ENCODE measurements around the gene MAEA. TPM values are rescaled to one million over a fixed set of nuclear protein-coding genes. Genes with fewer than 3 reads are reported as not detected.

Gene MAEA
- total and polyA plus RNA-seq, 2 experiments from 2014 or later = 66.6 to 73.2 TPM

GRCh38 chr4:1354983-1355275 lies 65.2 kb downstream of the MAEA start:
- peaks cover 13% of the 10 kb centered on the region for H3K79me2 ChIP-seq
- H3K4me2 ChIP-seq = no peak overlapping the region
- H4K20me1 ChIP-seq (ENCODE audit: insufficient read depth, poor library complexity, severe bottlenecking) = no peaks in the 10 kb centered on the region
- H3K27me3 ChIP-seq = no peaks in the 10 kb centered on the region
- no peak for DNase-seq (ENCODE audit: low spot score)
- no peak overlapping the region for H2AFZ ChIP-seq
- TF ChIP-seq CTCF (IDR thresholded peaks at IDR 0.05; ENCODE audit: poor library complexity) (no peak), EZH2phosphoT487 (IDR thresholded peaks at IDR 0.05; ENCODE audit: low read depth, severe bottlenecking, unreplicated experiment) (no peak), EZH2 (IDR thresholded peaks at IDR 0.05; ENCODE audit: borderline replicate concordance) (no peak)
- H3K9me2 ChIP-seq (replicated peaks; ENCODE audit: insufficient read depth) = no peaks in the 10 kb centered on the region
- 97% methylated on average over 12 of the region's 18 CpGs for WGBS (ENCODE audit: low lambda C conversion rate, missing lambda C conversion rate)
- H3K27ac ChIP-seq = no peak overlapping the region
- no peaks in the 10 kb centered on the region for H3K9me3 ChIP-seq (ENCODE audit: low read depth)
- no peaks in the 10 kb centered on the region for H3K4me1 ChIP-seq (ENCODE audit: insufficient read depth)
- H3K4me3 ChIP-seq = no peak overlapping the region
- H3K36me3 ChIP-seq (replicated peaks; ENCODE audit: insufficient read depth, low read depth) = no peaks in the 10 kb centered on the region

- TF ChIP-seq CTCF (IDR thresholded peaks at IDR 0.05; ENCODE audit: poor library complexity) (no peak), EZH2phosphoT487 (IDR thresholded peaks at IDR 0.05; ENCODE audit: low read depth, severe bottlenecking, unreplicated experiment) (no peak), EZH2 (IDR thresholded peaks at IDR 0.05; ENCODE audit: borderline replicate concordance) (no peak)
- 95% methylated on average over 12 of the region's 14 CpGs for WGBS (ENCODE audit: low lambda C conversion rate, missing lambda C conversion rate)
Observed at GRCh38 chr4:1355378-1355777, 65.7 kb downstream of the MAEA start.

GRCh38 chr4:1356181-1356998 lies 66.7 kb downstream of the MAEA start:
- Histone ChIP-seq H4K20me1 (ENCODE audit: insufficient read depth, poor library complexity, severe bottlenecking) (no peaks in the 10 kb centered on the region), H3K79me2 (peaks cover 4% of the 10 kb centered on the region), H3K4me1 (ENCODE audit: insufficient read depth) (no peaks in the 10 kb centered on the region), H3K27ac (no peak overlapping the region), H2AFZ (no peak overlapping the region), H3K27me3 (no peaks in the 10 kb centered on the region), H3K4me2 (no peak overlapping the region), H3K4me3 (no peak overlapping the region), H3K9me2 (replicated peaks; ENCODE audit: insufficient read depth) (no peaks in the 10 kb centered on the region), H3K9me3 (ENCODE audit: low read depth) (no peaks in the 10 kb centered on the region), H3K36me3 (replicated peaks; ENCODE audit: insufficient read depth, low read depth) (no peaks in the 10 kb centered on the region)
- DNase-seq (ENCODE audit: low spot score) = peak; percentile 76
- TF ChIP-seq CTCF (IDR thresholded peaks at IDR 0.05; ENCODE audit: poor library complexity) (peak; percentile 76), EZH2phosphoT487 (IDR thresholded peaks at IDR 0.05; ENCODE audit: low read depth, severe bottlenecking, unreplicated experiment) (no peak)
- WGBS (ENCODE audit: low lambda C conversion rate, missing lambda C conversion rate) = 64% methylated on average over 28 of the region's 28 CpGs

More at GRCh38 chr4:1355378-1355777, 65.7 kb downstream of the MAEA start:
- H3K4me1 ChIP-seq (ENCODE audit: insufficient read depth) = no peaks in the 10 kb centered on the region
- H3K9me3 ChIP-seq (ENCODE audit: low read depth) = no peaks in the 10 kb centered on the region
- H3K9me2 ChIP-seq (replicated peaks; ENCODE audit: insufficient read depth) = no peaks in the 10 kb centered on the region
- no peaks in the 10 kb centered on the region for H4K20me1 ChIP-seq (ENCODE audit: insufficient read depth, poor library complexity, severe bottlenecking)
- H2AFZ ChIP-seq = no peak overlapping the region
- no peaks in the 10 kb centered on the region for H3K27me3 ChIP-seq
- peaks cover 8% of the 10 kb centered on the region for H3K79me2 ChIP-seq
- H3K4me3 ChIP-seq = no peak overlapping the region
- H3K4me2 ChIP-seq = no peak overlapping the region
- H3K27ac ChIP-seq = no peak overlapping the region
- no peak for DNase-seq (ENCODE audit: low spot score)
- no peaks in the 10 kb centered on the region for H3K36me3 ChIP-seq (replicated peaks; ENCODE audit: insufficient read depth, low read depth)
